Glomerular visceral epithelial cell (primary cell): Measurements from ENCODE around the gene CD36.
"Not testable (repeated sequence)": the region's sequence is repeated elsewhere in the genome, so short reads cannot be mapped to it uniquely, and the experiment has no call there.

Experiments used
- DNase-seq: peaks from one replicate; pipeline ENCODE4 v3.0.0-alpha.2; 2016; ENCODE audit errors: extremely low spot score

The CD36 gene

DNA sequence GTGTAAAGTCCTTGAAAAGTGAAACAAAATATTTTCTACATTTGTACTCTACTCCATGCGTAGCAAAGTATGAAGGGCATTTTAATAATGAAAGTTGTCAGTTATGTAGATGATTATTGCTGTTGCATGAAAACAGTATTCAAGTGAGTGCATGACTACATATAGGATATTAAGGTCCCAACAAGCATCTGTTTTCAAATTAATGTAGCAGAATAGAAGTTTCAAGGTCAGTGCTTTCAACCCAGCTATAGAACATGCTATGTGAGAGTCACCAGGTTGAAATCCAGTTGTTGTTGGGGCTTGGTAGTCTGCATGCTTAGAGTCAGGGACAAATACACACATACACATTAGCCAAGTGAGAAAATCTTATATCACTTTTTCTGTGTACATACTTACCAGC lies 14.8 kb downstream of the CD36 start:
- DNase-seq, result no peak

DNA sequence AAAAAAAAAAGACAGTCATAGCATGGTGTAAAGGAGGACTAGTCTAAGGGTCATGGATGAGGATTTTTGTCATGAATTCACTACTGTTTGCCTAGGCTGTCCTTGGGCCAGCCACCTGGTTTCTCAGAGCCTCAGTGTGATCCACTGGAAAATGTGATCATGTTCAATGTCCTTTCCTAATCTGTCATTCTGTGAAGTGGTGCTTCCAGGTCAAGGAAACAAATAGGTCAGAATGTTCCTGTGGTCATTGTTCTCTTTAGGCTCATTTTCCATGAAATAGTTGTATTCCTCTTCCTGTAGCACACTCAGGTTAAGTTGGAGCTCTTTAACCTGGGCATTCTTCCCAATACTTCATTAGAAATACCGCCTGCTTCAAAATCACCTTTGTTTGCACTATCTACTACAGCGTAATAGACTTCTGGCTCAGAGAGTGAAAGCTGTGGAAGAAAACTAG lies 16.5 kb downstream of the CD36 start:
- DNase-seq, result no peak

DNA sequence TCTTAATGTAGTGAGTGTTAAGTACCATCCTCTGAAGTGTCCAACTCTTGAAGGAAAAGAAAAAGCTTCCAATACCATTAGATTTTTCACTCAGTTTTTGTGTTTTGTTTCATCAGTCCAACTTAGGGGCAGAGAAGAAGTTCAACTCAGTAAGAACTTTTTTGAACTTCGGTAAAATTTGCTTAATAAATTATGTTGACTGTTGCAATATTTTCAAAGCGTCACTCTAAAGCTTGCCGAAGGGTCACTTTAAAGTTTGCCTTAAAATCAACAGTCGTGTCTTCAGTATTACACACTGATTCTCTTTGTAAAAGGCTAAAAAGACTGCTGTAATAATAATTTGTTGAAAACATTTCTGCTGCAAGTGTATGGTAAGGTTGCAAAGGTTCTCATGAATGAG lies 17.6 kb downstream of the CD36 start:
- no peak for DNase-seq

DNA sequence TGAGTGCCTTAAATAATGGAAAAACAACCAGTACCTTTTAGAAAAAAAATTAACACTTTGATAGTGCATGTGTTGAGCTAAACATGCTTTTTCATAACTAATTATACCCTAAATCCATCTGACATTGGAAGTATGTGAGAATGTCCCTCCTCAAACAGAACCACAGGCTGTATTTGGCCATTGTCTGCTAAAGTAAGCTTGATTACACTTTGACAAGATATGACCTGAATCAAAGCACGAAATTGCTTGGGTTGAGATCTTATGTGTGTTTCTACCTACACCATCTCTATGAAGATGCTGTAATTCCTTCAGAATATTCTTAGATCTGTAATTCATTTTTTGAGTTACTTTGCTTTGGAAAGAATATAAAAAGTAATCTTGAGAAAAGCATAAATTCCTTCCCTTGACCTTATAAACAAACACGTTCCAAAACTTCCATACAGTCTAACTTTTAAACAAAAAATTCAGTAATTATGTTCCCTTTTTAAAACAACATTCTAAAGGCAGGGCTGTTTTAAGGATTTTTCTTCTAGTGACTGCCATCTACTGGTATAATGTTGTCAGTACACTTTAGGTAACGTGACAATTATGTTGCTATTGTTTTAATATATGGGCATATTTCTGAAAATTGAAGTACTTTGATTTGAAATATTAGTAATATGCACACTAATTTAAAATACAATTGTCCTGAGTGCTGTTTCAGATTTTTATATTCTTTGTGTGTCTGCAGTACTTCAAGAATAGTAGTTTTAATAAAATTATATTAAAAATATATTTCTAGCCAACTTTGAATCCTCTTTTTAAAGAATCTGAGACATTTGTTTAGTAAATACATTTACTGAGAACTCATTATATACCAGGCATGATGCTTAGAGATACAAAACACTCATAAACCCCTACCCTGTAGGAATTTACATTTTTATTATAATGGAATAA lies 20.9 kb downstream of the CD36 start:
- peak; percentile 23 for DNase-seq

DNA sequence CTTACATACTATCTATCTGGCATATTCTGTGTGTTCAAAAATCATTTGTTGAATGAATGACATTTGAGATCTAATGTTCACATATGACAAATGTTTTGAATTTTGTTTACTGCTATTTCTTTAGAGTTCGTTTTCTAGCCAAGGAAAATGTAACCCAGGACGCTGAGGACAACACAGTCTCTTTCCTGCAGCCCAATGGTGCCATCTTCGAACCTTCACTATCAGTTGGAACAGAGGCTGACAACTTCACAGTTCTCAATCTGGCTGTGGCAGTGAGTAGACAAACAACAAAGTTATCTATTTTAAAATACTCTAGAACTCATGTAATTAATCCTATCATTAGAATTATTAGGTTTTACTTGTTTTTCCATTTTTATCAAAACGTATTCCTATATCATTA lies 22.5 kb downstream of the CD36 start:
- DNase-seq, result no peak

DNA sequence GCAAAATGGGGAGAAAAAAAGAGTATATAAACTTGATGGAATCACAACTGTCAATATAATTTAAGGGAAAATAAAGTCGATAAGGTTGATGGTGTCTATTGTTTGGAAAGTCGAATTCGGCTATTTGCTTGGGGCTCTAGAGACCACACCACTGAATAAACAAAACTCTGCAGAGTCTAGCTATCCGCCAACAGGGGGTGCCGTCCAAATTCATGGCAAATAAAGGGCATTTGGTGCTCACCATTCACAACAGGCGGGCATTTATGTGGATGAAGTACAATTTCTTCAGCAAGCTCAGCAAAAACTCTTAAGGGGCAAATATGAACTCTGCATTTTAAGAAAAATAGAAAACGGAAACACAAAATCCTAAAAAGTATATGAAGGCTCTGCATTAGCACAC lies 23.3 kb downstream of the CD36 start:
- DNase-seq, result no peak

DNA sequence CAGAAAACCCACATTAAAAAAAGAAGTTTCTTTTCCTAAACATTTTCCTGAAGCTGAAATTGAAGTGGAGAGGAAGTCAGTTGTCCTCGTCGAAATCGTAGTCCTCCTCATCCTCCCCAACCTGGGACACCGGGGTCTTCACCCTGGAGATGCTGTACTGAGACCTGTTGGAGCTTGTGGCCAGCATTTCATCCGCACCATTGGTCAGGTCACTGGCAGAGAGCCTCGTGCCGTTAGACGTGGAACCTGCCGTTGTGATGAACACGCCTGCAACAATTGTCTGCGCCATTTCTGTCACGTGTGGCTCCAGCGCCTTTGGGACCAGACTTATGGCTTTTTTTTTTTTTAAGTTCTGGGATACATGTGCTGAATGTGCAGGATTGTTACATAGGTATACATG lies 23.8 kb downstream of the CD36 start:
- DNase-seq, result no peak

DNA sequence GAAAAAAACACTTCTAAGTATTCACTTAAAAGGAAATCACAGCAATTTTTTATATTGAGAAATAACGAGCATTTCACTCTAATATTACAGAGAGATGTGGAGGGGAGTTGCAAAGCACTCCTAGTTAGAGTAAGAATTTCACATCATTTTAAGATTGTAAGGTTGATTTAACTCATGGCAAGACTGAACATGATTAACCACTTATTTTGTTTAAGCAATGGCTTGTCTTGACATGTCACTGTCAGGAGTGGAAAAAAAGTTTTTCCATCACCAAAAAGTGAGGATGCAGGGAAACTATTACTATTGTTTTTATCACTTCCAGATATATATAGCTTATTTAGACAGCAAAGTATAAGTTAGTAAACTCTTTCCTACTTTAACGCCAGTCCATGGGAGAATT lies 27.1 kb downstream of the CD36 start:
- DNase-seq, result no peak

DNA sequence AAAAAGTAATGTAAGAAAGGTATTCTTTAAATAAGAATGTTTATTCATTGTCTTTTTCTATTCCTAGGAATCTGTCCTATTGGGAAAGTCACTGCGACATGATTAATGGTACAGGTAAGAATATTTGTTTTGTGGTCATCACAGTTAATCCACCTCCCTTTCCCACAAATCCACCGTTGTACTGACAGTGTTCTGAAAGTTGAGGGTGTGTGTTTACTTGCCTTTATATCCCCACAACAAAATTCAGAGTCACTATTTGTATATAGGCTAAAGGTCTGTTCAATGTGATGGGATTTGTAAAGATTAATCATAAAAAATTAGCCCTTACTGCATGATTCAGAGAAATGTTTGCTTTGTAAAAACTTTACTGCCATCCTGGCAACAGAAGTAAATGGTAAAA lies 27.9 kb downstream of the CD36 start:
- DNase-seq, result no peak

DNA sequence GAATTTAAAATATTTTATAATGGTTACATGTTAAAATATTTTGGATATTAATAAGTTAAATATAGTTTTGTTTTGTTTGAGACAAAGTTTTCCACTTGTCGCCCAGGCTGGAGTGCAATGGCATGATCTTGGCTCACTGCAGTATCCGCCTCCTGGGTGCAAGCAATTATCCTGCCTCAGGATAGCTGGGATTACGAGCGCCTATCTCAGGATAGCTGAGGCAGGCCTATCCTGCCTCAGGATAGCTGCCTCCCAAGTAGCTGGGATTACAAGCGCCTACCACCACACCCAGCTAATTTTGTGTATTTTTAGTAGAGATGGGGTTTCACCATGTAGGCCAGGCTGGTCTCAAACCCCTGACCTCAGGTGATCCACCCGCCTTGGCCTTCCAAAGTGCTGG lies 30.9 kb downstream of the CD36 start:
- DNase-seq, result not testable (repeated sequence)

DNA sequence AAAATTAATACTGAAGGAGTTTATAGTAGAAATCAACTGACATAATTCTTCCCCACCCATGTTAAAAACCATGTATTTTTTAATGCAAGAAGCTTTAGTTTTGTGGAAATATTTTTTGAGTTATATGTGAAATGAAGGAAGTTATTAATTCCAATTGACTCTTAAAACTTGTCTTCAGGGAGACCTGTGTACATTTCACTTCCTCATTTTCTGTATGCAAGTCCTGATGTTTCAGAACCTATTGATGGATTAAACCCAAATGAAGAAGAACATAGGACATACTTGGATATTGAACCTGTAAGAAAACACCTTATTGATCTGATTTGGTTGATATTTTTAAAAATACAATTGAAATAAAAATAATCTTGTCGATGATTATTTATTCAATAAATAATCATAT lies 33.3 kb downstream of the CD36 start:
- no peak for DNase-seq

DNA sequence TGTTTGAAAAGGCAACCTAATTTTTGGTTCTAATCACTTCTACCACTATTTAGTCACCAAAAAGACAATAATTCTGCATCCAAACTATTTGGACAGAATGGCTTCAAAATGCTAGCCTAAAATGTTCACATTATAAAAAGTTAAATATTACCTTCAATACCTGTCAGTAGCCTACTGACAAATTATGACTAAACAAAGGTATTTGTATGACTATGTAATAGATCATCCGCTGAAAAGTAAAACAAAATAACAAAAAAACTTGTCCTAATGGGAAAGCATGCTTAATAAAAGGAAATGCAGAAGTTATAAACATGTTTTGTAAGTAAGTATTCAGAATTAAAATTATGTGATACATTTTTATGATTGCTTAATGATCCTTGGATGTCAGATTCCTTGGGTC lies 36.6 kb downstream of the CD36 start:
- DNase-seq, result no peak

DNA sequence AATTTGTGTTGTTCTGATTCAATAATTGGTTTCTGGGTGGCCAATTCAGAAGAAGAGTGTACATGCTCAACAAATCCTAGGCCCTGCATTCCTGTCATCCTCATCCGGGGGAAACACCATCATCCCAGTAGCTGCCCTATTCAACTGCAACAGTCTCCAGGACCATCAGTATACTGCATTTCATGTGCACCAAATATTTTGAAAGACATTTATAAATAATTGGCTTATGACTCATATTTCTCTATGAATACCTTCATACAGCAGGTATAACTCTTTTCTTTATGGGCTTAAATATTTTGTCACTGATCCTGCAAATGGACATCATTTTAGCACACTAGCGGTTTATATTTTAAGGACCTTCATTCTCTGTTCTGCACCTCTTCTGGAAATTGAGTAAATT lies 38.0 kb downstream of the CD36 start:
- DNase-seq, result no peak

DNA sequence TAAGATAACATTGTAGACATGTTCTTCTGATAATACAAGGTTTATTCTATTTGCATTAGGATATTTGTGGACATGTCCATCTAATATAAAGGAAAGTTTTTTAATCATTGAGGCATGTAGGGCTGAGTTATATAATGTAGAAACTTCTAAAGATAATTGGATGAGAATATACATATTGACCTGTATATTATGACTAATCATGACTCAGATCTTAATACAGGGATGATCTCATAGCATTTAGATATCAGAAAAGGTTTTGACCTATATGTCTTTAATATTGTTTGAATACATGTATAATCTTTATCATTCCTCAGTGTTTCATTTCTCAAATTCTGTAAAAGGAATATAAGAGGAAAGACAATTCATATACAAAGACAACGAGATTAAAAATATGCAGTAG lies 39.2 kb downstream of the CD36 start:
- DNase-seq, result no peak

DNA sequence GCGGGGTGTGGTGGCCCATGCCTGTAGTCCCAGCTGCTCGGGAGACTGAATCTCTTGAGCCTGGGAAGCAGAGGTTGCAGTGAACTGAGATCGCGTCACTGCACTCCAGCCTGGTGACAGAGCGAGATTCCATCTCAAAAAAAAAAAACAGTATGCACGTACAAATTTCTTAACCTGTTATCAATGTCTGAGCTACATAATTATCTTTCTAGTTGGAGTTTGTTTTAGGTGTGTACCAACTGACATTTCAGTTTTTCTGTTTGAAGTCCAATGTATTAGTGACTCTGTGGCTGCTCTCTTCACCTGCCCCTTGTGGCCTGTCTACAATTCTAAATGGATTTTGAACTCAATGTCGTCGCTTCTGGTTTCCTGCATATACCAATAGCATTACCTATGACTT lies 40.3 kb downstream of the CD36 start:
- DNase-seq, result no peak

DNA sequence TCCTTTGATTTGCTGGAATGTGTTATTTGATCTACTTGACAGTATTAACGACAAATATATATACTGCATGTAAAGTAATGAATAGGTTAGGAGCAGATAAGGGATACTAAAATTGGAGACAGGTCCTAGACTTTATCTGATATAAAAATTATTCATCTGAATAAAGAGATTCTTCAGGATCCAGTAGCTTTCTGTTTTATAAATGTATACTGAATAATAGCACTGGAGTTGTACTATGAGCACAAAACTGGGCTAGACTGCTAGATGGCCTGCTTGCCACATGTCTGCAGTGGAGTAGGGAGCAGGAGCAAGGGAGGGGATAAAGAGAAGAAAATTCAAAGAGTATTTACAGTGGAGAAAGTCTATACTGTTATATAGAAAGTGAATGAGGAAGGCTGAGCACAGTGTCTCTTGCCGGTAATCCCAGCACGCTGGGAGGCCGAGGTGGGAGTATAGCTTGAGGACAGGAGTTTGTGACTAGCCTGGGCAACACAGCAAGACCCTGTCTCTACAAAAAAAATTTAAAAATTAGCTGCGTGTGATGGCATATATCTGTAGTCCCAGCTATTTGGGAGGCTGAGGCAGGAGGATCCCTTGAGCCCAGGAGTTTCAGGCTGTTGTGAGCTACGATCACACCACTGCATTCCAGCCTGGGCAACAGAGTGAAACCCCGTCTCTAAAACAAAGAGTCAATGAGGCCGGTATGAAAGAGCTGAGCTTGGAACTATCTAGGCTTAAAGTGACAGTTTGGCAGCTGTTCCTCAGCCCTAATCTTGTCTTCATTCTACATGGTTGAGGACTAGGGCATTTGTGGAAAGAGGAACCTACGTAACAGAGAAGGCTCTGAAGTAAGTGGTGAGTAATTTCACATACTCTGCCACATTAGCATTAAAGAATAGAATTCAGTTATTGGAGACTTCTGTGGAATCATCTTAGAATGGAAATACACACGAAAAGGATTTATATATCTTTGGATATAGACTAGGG lies 41.8 kb downstream of the CD36 start:
- no peak for DNase-seq

DNA sequence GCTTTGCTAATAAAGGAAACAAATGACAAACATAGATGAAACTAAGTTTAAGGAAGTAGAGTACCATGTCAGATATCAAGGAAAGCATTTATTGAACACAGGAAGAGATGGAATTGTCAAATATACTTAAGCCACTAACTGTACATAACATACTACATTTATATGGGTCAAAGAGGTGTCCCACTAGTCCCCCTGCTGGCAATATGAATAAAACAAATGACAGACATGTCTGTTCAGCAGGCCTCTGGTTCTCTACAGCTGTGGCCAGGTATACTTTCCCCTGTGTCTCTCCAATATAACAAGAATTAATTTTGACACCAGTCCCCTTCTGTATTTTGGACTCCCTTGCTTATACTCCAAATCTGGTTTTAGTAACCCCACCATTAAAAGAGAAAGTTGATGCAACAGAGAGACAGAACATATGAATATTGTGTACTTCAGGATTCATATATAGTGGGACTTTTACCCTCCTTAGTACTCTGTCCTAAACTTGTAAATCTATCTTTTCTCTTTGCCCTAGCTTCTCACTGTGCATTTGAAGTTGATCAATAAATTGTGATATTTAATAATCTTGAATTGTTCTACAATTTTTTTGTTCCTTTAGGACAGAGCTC lies 42.9 kb downstream of the CD36 start:
- peak; percentile 38 for DNase-seq

DNA sequence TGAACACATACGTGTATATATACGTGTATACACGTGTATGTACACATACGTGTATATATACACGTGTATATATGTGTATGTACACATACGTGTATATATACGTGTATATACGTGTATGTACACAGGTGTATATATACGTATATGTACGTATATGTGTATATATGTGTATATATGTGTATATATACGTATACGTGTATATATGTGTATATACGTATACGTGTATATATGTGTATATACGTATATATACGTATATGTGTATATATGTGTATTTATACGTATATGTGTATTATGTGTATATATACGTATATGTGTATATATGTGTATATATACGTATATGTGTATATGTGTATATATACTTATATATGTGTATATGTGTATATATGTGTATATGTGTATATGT lies 44.3 kb downstream of the CD36 start:
- DNase-seq, result no peak

DNA sequence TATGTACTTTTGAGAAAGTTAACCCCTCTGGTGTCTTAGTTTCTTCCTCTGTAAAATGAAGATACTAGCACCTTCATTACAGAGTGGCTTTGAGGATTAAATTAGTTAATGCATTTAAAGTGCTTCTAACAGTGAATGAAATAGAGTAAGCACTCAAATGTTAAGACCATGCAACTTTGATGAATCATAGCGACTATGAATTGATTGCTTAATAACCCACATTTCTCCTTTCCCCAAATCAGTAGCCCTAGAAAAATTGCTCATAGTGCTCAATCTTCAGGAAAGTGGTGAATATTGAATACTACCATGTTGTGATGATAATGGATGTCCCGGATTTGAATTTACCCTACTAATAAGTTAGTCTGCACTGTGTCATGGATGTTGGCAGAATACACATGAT lies 48.1 kb downstream of the CD36 start:
- no peak for DNase-seq

DNA sequence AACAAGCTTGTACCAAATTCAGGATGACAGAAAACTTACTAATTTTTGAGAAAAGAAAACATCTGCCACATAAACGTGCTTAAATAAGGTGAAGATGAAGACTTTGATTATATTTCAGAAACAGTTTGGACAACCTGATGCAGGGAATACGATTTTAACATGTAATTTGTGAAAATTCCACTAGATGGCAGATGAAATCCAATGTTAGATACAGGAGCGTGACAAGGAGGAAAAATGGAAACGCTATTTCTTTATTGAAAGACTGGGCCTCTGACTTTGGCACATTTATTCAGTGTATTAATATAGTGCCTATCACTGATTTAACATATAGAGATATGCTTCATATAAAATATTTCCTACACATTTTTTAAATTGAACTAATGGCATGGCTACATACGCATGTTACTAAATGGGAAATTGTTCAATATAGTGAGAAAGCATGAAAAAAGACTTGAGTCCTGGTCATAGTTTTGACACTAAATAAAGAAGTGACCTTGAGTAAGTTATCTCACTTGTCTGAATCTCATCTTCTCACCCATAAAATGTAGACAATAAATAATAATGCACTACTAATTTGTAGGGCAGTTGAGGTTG lies 60.7 kb downstream of the CD36 start:
- peak; percentile 60 for DNase-seq

DNA sequence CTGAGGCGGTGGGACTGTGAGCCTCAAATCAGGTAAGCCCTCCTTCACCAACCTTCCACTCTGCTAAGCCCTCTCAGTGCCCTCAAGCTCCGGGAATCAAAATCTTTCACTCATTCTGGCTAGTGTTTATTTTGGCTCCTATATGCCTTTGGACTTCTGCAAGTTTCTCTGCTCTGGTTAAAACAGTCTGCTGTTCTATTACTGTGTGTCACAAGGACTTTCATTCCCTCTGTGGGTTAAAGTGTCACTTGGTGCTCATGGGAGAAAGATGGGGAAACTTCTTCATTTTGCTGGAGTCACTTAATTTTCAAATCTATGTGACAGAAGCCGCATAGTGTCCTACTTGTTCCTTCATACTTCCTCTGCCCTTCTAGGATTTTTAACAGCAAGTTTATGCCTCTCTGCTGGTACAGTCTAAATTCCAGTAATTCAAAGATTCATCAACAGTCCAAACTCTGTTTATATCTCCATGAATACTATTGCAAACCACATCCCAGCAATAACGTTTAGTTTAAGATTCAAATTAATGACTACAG lies 61.3 kb downstream of the CD36 start:
- no peak for DNase-seq

DNA sequence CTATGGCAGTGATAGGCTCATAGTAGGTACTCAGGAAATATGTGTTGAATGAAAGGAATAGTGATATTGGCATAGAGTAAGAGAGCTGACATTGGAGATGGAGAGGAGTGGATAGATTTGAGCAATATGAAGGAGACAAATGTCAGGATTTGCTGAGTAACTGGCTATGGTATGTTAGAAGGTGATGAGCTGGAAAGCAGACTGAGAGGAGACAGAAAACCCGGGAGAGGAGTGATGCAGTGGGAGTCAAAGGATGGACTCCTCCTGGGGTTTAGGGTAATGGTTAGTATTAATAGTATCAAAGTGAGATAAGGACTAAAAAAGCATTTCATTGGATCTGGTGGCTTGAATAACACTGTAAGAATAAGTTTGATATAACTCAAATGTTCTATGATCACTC lies 64.8 kb downstream of the CD36 start:
- no peak for DNase-seq
